Uterus (tissue), 4 donors: ENCODE results near the gene PWP1. TPM values are rescaled to one million over a fixed set of nuclear protein-coding genes. Genes with fewer than 3 reads are reported as not detected.

Experiments
- DNase-seq, 2 donors: peaks; one replicate each; pipeline ENCODE4 v3.0.0-alpha.2; 2019 to 2020
- H3K27ac ChIP-seq, 2 donors: fragments of 200-600 bp; sonication (generic); 1 replicate in 1 of 2; 2 replicates in 1 of 2; pipeline ENCODE4 v1.5.1; 2016 to 2018
- H3K27me3 ChIP-seq, 2 donors: fragments of 200-600 bp; sonication (generic); one replicate each; pipeline ENCODE4 v1.5.1; 2018 to 2019; ENCODE audit warnings: control low read depth in 1 of 2
- H3K36me3 ChIP-seq, 2 donors: fragments of 200-600 bp; sonication (generic); one replicate each; pipeline ENCODE4 v1.5.1; 2019; ENCODE audit warnings: control low read depth in 1 of 2
- H3K4me1 ChIP-seq, 2 donors: fragments of 200-600 bp; sonication (generic); one replicate each; pipeline ENCODE4 v1.5.1; 2018 to 2019; ENCODE audit warnings: control low read depth in 1 of 2
- H3K4me3 ChIP-seq, 2 donors: fragments of 200-600 bp; sonication (generic); 1 replicate in 1 of 2; 2 replicates in 1 of 2; pipeline ENCODE4 v1.5.1; 2018 to 2019; ENCODE audit warnings: mild to moderate bottlenecking in 1 of 2
- H3K9me3 ChIP-seq, 2 donors: fragments of 200-600 bp; sonication (generic); one replicate each; pipeline ENCODE4 v1.5.1; 2019; ENCODE audit warnings: control low read depth in 1 of 2
- CTCF ChIP-seq, 4 experiments: fragments of 200-600 bp in 2 of 4; fragments of 450-650 bp in 2 of 4; sonication (generic) in 2 of 4; IDR thresholded peaks; one replicate each; pipeline ENCODE4 v1.5.1; 2016 to 2019; ENCODE audit warnings: antibody characterized with exemption in 4 of 4, mild to moderate bottlenecking in 2 of 4, moderate library complexity in 1 of 4
- POLR2A ChIP-seq, 2 donors: fragments of 450-650 bp; IDR thresholded peaks; one replicate each; pipeline ENCODE4 v1.6.1; 2016; ENCODE audit warnings: antibody characterized with exemption in 2 of 2, mild to moderate bottlenecking in 1 of 2, moderate library complexity in 1 of 2
- intact Hi-C: fragments of 100-400 bp; cut with DNase I; formaldehyde crosslinking; loops from one replicate; pipeline ENCODE4 v1.15.1; 2023; ENCODE audit warnings: low total_unique reads
- total RNA-seq, 4 donors: library from RNA; depleted of rRNA in 3 of 4; stranded (reverse); fragments of >200 nt in 3 of 4; gene quantifications; one replicate each; pipeline versions ENCODE4 v1.1.0 to v1.2.4, GENCODE V29; 2014 to 2023
- donor health status: DM: yes; HTN: yes; CAD: no.

PWP1 gene
- total RNA-seq, 4 donors from 2014 or later = 28.6 to 80.9 (median 63.5) TPM

DNA sequence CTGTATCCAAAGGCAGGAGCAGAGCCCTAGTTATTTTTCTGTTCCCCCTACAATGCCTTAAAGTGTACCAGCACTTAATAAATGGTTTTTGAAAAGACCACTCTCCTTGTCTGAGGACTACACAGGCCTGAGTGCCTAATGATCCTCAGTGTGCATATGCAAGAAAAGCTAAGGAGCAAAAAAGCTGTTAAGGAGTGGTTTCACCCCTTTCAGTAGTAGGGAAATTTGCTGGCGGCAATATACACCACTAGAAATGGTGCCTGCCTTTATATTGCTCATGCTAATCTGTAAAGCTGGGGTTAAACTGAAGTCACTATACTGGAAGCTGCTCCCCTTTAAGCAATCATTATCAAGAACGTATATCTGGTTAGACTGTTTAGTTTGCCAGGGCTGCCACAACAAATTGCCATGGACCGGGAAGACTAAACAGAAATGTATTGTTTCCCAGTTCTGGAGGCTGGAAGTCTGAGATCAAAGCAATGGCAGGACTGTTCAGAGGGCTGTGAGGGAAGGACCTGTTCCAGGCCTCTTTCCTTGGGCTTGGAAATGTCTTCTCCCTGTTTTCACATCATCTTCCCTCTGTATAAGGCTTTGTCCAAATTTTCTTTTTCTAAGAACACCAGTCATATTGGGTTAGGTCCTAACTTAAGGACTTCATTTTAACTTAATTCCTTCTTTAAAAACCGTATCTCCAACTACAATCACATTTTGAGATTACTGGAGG lies 45.2 kb downstream of the PWP1 start:
- TF ChIP-seq POLR2A (IDR thresholded peaks at IDR 0.05) (no peak), CTCF (IDR thresholded peaks at IDR 0.05) (no peak)

GRCh38 chr12:107731366-107731765 lies 45.8 kb downstream of the PWP1 start:
- no peak overlapping the region for H3K4me3 ChIP-seq
- no peaks in the 10 kb centered on the region for H3K4me1 ChIP-seq
- H3K27ac ChIP-seq = no peak overlapping the region
- intact Hi-C loops = no loop called here
- H3K36me3 ChIP-seq = no peaks in the 10 kb centered on the region
- no peaks in the 10 kb centered on the region for H3K9me3 ChIP-seq
- H3K27me3 ChIP-seq = no peaks in the 10 kb centered on the region
- TF ChIP-seq CTCF (IDR thresholded peaks at IDR 0.05) (no peak), POLR2A (IDR thresholded peaks at IDR 0.05) (no peak)
- DNase-seq = no peak

More for the DNA sequence above, 45.2 kb downstream of the PWP1 start:
- Histone ChIP-seq H3K36me3 (no peaks in the 10 kb centered on the region), H3K4me1 (no peaks in the 10 kb centered on the region), H3K4me3 (no peak overlapping the region), H3K27ac (no peak overlapping the region), H3K9me3 (no peaks in the 10 kb centered on the region), H3K27me3 (no peaks in the 10 kb centered on the region)
- DNase-seq = no peak
- intact Hi-C loops = no loop called here

DNA sequence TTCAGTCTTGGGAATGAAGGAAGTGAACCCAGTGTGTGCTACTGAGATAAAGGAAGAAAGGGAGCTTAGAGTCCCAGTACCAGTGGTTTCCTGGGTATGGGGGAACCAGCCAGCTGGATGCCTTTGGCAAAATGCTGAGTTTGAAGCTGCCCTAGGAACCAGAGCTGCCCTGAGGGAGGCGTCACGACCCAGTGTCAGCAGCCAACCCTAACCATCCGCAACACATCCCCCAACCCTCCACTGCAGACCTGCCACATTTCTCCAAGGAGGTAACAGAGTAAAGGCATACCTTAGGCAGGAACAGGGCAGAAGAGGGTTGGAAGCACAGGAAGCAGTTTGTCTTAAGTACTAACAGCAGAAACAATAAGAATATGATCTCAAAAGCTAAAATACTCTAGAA lies 46.8 kb downstream of the PWP1 start:
- no peaks in the 10 kb centered on the region for H3K36me3 ChIP-seq
- H3K4me1 ChIP-seq = no peaks in the 10 kb centered on the region
- no peaks in the 10 kb centered on the region for H3K9me3 ChIP-seq
- H3K27me3 ChIP-seq = no peaks in the 10 kb centered on the region
- H3K27ac ChIP-seq = no peak overlapping the region
- no peak for DNase-seq
- H3K4me3 ChIP-seq = no peak overlapping the region
- no peak for TF ChIP-seq POLR2A (IDR thresholded peaks at IDR 0.05)
- TF ChIP-seq CTCF (IDR thresholded peaks at IDR 0.05) = no peak
- intact Hi-C loops = no loop called here

- no peak overlapping the region for H3K27ac ChIP-seq
- no peaks in the 10 kb centered on the region for H3K36me3 ChIP-seq
- no peak for DNase-seq
- H3K9me3 ChIP-seq = no peaks in the 10 kb centered on the region
- no peaks in the 10 kb centered on the region for H3K27me3 ChIP-seq
- TF ChIP-seq POLR2A (IDR thresholded peaks at IDR 0.05) = no peak
- no peak for TF ChIP-seq CTCF (IDR thresholded peaks at IDR 0.05)
- H3K4me3 ChIP-seq = no peak overlapping the region
- H3K4me1 ChIP-seq = no peaks in the 10 kb centered on the region
- intact Hi-C loops = no loop called here
Measured at GRCh38 chr12:107734139-107734538, 48.5 kb downstream of the PWP1 start.

DNA sequence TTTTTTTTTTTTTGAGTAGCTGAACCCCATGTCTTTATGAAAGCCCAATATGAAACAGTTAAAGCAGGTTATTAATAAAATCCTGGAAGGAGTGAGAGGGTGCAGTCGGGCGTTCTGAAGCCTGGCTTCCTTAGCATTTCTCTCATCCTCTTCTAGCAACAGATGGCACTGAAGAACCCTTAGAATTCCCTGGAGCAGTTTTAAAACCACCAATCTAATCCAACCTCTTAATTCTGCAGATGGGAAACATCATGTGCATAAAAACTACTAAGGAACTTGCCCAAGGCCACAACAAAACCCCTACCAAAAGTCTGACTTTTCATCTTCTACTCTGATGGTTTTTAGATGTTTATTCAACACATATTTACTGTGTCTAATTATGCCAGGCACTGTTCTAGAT lies 50.2 kb downstream of the PWP1 start:
- H3K9me3 ChIP-seq = no peaks in the 10 kb centered on the region
- no peak overlapping the region for H3K27ac ChIP-seq
- intact Hi-C loops = no loop called here
- no peak overlapping the region for H3K4me3 ChIP-seq
- no peaks in the 10 kb centered on the region for H3K27me3 ChIP-seq
- TF ChIP-seq CTCF (IDR thresholded peaks at IDR 0.05) = no peak
- no peak for TF ChIP-seq POLR2A (IDR thresholded peaks at IDR 0.05)
- no peak for DNase-seq
- no peaks in the 10 kb centered on the region for H3K36me3 ChIP-seq
- H3K4me1 ChIP-seq = no peaks in the 10 kb centered on the region
